Measurements from ENCODE around the gene CATSPERE. TPM values are rescaled to one million over a fixed set of nuclear protein-coding genes. Genes with fewer than 3 reads are reported as not detected.

Gene CATSPERE
- total and polyA plus RNA-seq, 2 of the 8 experiments (the other 6 are each of a cell fraction or from before 2014, with no cell fraction given) = 0.05 to 0.45 TPM

GRCh38 chr1:244585867-244586266 lies 124.8 kb downstream of the CATSPERE start (continued):
- TF ChIP-seq CTCF (IDR thresholded peaks at IDR 0.05; ENCODE audit: control extremely low read depth in 1 of 3, insufficient read depth in 1 of 3, low read depth in 1 of 3, low read length in 3 of 3) = no peak
- TF ChIP-seq POU5F1 (IDR thresholded peaks at IDR 0.05; ENCODE audit: low read depth, low read length) = no peak
- TF ChIP-seq ZNF274 (IDR thresholded peaks at IDR 0.05; ENCODE audit: borderline replicate concordance, extremely low read depth, low read length) = no peak
- TF ChIP-seq RBBP5 (IDR thresholded peaks at IDR 0.05; ENCODE audit: borderline replicate concordance, low read depth, low read length) = no peak
